Fibroblast of villous mesenchyme (primary cell): ENCODE measurements around the gene ERLIN1. TPM values are rescaled to one million over a fixed set of nuclear protein-coding genes. Genes with fewer than 3 reads are reported as not detected.
A peak's percentile ranks its signal among the peaks of the same experiment; 100 is the strongest.

Source experiments
- DNase-seq: peaks from one replicate; pipeline ENCODE4 v3.0.0-alpha.2; 2010; ENCODE audit warnings: low read depth
- H3K4me3 ChIP-seq: 2 replicates; pipeline ENCODE4 v1.5.1; 2011; ENCODE audit warnings: low read depth, mild to moderate bottlenecking, low read length
- CTCF ChIP-seq: IDR thresholded peaks from 2 replicates; pipeline ENCODE4 v1.5.1; 2012; ENCODE audit warnings: low read depth, mild to moderate bottlenecking, low read length; ENCODE audit not compliant: insufficient read depth
- total RNA-seq: library from RNA; depleted of rRNA; stranded (reverse); fragments of >200 nt; gene quantifications from 2 replicates; pipeline ENCODE4 v1.2.3, GENCODE V29; 2012

ERLIN1 gene
- total RNA-seq, 1 donor = 37.1 TPM

GRCh38 chr10:100153239-100153825 lies 32.5 kb downstream of the ERLIN1 start:
- TF ChIP-seq CTCF = no peak
- H3K4me3 ChIP-seq = no peak overlapping the region
- DNase-seq = no peak

- no peak for DNase-seq
- no peak overlapping the region for H3K4me3 ChIP-seq
- no peak for TF ChIP-seq CTCF
These were observed 34.0 kb downstream of the ERLIN1 start for GRCh38 chr10:100151723-100152300.

- DNase-seq = peak; percentile 27
- H3K4me3 ChIP-seq = no peak overlapping the region
- no peak for TF ChIP-seq CTCF
These were observed 37.2 kb downstream of the ERLIN1 start for GRCh38 chr10:100148353-100149211.

- no peak overlapping the region for H3K4me3 ChIP-seq
- no peak for TF ChIP-seq CTCF
- DNase-seq = peak; percentile 11
These were observed 38.8 kb downstream of the ERLIN1 start for GRCh38 chr10:100146875-100147650.

- DNase-seq = no peak
- no peak overlapping the region for H3K4me3 ChIP-seq
- no peak for TF ChIP-seq CTCF
These were observed 39.4 kb downstream of the ERLIN1 start for GRCh38 chr10:100146398-100146797.

- TF ChIP-seq CTCF = no peak
- no peak for DNase-seq
- H3K4me3 ChIP-seq = no peak overlapping the region
These were observed 42.1 kb downstream of the ERLIN1 start for GRCh38 chr10:100143756-100144155.
